Astrocyte of the cerebellum (primary cell): Measurements from ENCODE around the gene OR2A25.

Source experiments
- DNase-seq: peaks from one replicate; pipeline ENCODE4 v3.0.0-alpha.2; 2011; ENCODE audit warnings: low read depth
- H3K4me3 ChIP-seq: 2 replicates; pipeline ENCODE4 v1.5.1; 2011; ENCODE audit warnings: mild to moderate bottlenecking, low read depth, low read length, moderate library complexity
- CTCF ChIP-seq: IDR thresholded peaks from 2 replicates; pipeline ENCODE4 v1.5.1; 2012; ENCODE audit warnings: low read length, low read depth, moderate library complexity, mild to moderate bottlenecking; ENCODE audit errors: missing control alignments
- in situ Hi-C: cut with HindIII; loops from 2 replicates; pipeline ENCODE4 v1.10.0; 2017; ENCODE audit warnings: low sequenced_read_pairs

Gene OR2A25

GRCh38 chr7:144027070-144027469 lies 42.5 kb upstream of the OR2A25 start:
- DNase-seq, result peak; percentile 35
- no peak overlapping the region for H3K4me3 ChIP-seq
- no peak for TF ChIP-seq CTCF
- in situ Hi-C loops, result no loop called here

GRCh38 chr7:144027974-144028373 lies 41.6 kb upstream of the OR2A25 start:
- TF ChIP-seq CTCF, result no peak
- no peak overlapping the region for H3K4me3 ChIP-seq
- in situ Hi-C loops, result no loop called here
- DNase-seq, result no peak

GRCh38 chr7:144028547-144028946 lies 41.1 kb upstream of the OR2A25 start:
- DNase-seq, result no peak
- TF ChIP-seq CTCF, result no peak
- in situ Hi-C loops, result no loop called here
- no peak overlapping the region for H3K4me3 ChIP-seq

DNA sequence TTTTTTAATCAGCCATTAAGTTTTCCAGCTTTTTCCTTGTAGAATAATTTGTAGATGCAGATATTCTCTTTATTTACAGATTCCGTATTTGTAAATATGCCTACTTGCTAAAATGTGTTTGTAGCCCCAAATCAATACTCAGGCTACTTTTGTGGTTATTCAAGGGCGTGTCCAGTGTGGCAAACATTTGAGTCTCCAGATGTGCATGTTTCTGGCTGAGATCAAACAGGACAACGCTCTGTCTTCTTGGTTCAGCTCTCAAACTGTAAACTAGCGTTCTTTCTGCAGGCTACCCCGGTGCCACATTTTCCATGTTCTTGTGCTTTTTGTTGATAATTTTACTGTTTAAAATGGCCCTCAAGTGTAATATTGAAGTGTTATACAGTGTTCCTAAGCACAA lies 37.1 kb upstream of the OR2A25 start:
- in situ Hi-C loops, result no loop called here
- TF ChIP-seq CTCF, result no peak
- DNase-seq, result no peak
- H3K4me3 ChIP-seq, result no peak overlapping the region

GRCh38 chr7:144032985-144033709 lies 36.5 kb upstream of the OR2A25 start:
- TF ChIP-seq CTCF, result no peak
- H3K4me3 ChIP-seq, result no peak overlapping the region
- in situ Hi-C loops, result no loop called here
- no peak for DNase-seq

DNA sequence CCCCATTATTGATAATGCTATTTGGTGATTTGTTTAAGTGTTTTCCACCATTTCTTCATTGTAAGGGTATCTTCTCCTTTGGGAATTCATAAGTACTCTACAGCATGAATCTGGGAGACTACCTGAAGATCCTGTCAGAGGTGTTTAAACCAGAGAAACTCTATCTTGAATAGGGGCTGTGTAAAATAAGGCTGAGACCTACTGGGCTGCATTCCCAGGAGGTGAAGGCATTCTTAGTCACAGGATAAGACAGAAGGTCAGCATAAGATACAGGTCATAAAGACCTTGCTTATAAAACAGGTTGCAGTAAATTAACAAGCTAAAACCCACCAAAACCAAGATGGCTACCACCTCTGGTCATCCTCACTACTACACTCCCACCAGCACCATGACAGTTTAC lies 34.2 kb upstream of the OR2A25 start:
- in situ Hi-C loops, result no loop called here
- no peak for TF ChIP-seq CTCF
- no peak for DNase-seq
- no peak overlapping the region for H3K4me3 ChIP-seq
